Measurements from ENCODE around the gene ADAM15.

DNA sequence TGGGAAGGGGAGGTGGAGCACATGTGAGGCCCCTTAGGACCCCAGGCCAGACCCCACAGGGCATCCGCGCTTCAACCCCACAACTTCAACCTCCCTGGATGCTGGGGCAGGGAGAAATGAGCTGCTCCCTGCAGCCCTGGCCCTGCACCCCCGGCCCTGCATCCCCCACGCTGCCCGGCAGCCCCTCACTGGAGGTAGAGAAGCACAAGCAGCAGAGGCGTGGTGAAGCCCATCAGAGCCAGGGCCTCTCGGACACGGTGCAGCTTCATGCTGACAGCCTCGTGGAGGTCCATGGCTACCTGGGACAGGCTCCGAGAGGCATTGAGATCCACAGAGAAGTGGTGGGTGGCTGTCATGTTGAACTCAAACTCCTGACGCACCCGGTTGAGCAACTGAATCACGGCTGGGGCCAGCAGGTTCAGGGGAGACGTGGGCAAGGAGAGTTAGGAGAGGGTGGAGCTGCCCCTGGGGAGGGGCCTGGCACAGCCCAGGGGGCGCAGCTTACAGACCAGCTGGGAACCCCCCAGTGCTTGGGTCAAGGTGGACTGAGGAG lies 20.8 kb upstream of the ADAM15 start:
- TF ChIP-seq, protein P1, sequence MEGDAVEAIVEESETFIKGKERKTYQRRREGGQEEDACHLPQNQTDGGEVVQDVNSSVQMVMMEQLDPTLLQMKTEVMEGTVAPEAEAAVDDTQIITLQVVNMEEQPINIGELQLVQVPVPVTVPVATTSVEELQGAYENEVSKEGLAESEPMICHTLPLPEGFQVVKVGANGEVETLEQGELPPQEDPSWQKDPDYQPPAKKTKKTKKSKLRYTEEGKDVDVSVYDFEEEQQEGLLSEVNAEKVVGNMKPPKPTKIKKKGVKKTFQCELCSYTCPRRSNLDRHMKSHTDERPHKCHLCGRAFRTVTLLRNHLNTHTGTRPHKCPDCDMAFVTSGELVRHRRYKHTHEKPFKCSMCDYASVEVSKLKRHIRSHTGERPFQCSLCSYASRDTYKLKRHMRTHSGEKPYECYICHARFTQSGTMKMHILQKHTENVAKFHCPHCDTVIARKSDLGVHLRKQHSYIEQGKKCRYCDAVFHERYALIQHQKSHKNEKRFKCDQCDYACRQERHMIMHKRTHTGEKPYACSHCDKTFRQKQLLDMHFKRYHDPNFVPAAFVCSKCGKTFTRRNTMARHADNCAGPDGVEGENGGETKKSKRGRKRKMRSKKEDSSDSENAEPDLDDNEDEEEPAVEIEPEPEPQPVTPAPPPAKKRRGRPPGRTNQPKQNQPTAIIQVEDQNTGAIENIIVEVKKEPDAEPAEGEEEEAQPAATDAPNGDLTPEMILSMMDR (IDR thresholded peaks at IDR 0.05; ENCODE audit: poor library complexity, severe bottlenecking): no peak
- TF ChIP-seq EZH2 (IDR thresholded peaks at IDR 0.05; ENCODE audit: borderline replicate concordance, insufficient read depth, low read length, poor library complexity, severe bottlenecking) (no peak), POLR2AphosphoS5 (IDR thresholded peaks at IDR 0.05) (no peak), TAF1 (IDR thresholded peaks at IDR 0.05; ENCODE audit: low read depth) (no peak), SMC3 (conservative IDR thresholded peaks at IDR 0.05; ENCODE audit: poor library complexity) (no peak)
- TF ChIP-seq, protein P2, sequence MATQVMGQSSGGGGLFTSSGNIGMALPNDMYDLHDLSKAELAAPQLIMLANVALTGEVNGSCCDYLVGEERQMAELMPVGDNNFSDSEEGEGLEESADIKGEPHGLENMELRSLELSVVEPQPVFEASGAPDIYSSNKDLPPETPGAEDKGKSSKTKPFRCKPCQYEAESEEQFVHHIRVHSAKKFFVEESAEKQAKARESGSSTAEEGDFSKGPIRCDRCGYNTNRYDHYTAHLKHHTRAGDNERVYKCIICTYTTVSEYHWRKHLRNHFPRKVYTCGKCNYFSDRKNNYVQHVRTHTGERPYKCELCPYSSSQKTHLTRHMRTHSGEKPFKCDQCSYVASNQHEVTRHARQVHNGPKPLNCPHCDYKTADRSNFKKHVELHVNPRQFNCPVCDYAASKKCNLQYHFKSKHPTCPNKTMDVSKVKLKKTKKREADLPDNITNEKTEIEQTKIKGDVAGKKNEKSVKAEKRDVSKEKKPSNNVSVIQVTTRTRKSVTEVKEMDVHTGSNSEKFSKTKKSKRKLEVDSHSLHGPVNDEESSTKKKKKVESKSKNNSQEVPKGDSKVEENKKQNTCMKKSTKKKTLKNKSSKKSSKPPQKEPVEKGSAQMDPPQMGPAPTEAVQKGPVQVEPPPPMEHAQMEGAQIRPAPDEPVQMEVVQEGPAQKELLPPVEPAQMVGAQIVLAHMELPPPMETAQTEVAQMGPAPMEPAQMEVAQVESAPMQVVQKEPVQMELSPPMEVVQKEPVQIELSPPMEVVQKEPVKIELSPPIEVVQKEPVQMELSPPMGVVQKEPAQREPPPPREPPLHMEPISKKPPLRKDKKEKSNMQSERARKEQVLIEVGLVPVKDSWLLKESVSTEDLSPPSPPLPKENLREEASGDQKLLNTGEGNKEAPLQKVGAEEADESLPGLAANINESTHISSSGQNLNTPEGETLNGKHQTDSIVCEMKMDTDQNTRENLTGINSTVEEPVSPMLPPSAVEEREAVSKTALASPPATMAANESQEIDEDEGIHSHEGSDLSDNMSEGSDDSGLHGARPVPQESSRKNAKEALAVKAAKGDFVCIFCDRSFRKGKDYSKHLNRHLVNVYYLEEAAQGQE (IDR thresholded peaks at IDR 0.05; ENCODE audit: borderline replicate concordance): no peak

Measured in neural cell (in vitro differentiated cells).